Rectal smooth muscle tissue (tissue), 1 donor: ENCODE measurements around the gene ENPP7.

Experiments used
- H3K27ac ChIP-seq: one replicate; pipeline ENCODE4 v1.7.0; 2013; ENCODE audit warnings: low read depth, low read length, inconsistent platforms
- H3K27me3 ChIP-seq: one replicate; pipeline ENCODE4 v1.7.0; 2013; ENCODE audit warnings: low read length; ENCODE audit not compliant: control insufficient read depth, insufficient read depth
- H3K36me3 ChIP-seq: one replicate; pipeline ENCODE4 v1.7.0; 2013; ENCODE audit warnings: low read length; ENCODE audit not compliant: control insufficient read depth, insufficient read depth
- H3K4me1 ChIP-seq: one replicate; pipeline ENCODE4 v1.7.0; 2013; ENCODE audit warnings: low read length; ENCODE audit not compliant: control insufficient read depth, insufficient read depth
- H3K4me3 ChIP-seq: one replicate; pipeline ENCODE4 v1.7.0; 2013; ENCODE audit warnings: low read length
- H3K9ac ChIP-seq: one replicate; pipeline ENCODE4 v1.7.0; 2013; ENCODE audit warnings: low read length

ENPP7 gene

DNA sequence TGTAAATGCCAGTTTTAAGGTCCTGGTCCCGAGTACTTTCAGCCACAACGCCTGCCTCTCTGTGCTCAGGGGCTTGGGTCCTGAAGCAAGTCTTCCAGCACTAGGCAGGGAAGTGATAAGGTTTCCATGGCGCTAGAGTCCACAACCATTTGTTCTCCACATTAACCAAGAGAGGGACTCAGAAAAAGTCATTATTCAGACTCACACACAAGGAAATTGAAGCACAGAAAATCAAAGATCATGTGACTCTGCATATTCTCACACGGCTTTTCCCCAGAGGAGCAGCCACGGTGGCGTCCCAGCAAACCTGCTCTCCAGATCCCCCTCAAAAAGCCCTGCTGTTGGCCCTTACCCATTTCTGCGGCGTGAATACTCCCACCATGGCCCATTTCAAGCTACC, 9.7 kb downstream of the ENPP7 start:
- Histone ChIP-seq H3K4me1 (no peaks in the 10 kb centered on the region), H3K27me3 (peaks cover 15% of the 10 kb centered on the region), H3K9ac (no peak overlapping the region), H3K27ac (no peak overlapping the region), H3K36me3 (no peaks in the 10 kb centered on the region), H3K4me3 (no peak overlapping the region)

DNA sequence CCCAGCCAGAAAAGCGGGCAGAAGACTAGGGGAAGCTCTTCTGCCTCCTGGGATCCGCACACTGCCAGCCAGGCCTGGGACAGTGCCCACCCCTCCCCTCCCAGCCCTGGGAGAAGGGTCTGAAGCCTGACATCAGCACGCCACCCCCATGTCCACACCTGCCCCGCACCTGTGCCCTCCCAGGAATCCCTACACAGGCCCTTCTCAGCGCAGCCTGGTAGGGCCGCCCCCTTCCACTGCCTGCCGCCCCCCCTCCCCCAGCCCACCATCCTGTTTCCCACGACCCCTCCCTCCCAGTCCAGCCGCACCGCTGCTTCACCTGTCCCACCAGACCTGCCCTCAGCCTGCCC, 10.6 kb downstream of the ENPP7 start:
- H3K9ac ChIP-seq = no peak overlapping the region
- H3K4me1 ChIP-seq = no peaks in the 10 kb centered on the region
- H3K27ac ChIP-seq = no peak overlapping the region
- H3K36me3 ChIP-seq = no peaks in the 10 kb centered on the region
- H3K27me3 ChIP-seq = peaks cover 18% of the 10 kb centered on the region
- no peak overlapping the region for H3K4me3 ChIP-seq

DNA sequence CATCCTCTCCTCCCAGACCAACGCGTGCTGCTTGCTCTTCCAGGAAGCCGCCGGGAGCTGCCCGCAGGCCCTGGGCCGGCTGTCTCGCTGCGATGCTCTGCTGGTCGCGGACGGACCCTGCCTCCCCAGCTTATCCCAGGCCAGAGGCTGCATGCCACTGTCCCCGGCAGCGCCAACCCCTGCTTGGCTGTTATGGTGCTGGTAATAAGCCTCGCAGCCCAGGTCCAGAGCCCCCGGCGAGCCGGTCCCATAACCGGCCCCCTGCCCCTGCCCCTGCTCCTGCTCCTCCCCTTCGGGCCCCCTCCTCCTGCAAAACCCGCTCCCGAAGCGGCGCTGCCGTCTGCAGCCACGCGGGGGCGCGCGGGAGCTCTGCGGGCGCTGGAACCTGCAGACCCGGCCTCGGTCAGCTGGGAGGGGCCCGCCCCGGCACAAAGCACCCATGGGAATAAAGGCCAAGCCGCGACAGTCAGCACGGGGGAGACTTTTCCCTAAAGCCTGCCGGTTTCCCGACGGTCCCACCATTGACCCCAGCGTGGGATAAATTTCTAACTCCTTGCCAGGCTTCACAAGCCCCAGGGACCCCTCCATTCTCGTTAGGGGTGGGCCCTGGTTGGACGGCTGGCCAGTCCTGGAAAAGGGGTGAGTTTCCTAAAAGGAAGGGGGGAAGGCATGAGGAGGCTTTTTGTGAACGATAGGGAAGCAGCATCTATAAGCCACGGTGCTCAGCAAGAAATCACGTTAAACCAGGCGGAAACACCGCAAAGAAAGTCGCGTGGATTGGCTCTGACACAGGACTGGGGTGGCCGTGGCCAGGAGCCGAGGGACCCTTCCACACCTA, 11.2 kb downstream of the ENPP7 start:
- Histone ChIP-seq H3K27ac (no peak overlapping the region), H3K27me3 (peaks cover 24% of the 10 kb centered on the region)

DNA sequence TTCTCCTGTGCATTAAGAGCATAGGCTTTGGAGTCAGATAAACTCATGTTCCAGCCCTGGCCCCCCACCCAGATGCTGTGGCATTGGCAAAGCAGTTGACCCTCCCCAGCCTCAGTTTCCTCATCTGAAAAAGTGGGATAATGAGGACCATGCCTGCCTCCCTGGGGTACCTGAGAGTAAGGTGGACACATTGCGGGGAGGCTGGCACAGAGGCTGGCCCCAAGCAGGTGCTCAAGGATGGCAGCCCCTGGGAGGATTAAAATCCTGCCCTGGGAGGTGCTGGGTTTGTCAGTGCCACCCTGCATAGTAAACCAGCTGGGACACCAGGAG, 11.8 kb downstream of the ENPP7 start:
- Histone ChIP-seq H3K4me1 (no peaks in the 10 kb centered on the region), H3K27ac (no peak overlapping the region), H3K9ac (no peak overlapping the region), H3K4me3 (no peak overlapping the region), H3K27me3 (peaks cover 30% of the 10 kb centered on the region), H3K36me3 (no peaks in the 10 kb centered on the region)

More for the DNA sequence above, 11.2 kb downstream of the ENPP7 start:
- Histone ChIP-seq H3K36me3 (no peaks in the 10 kb centered on the region), H3K4me1 (no peaks in the 10 kb centered on the region), H3K4me3 (no peak overlapping the region), H3K9ac (no peak overlapping the region)

DNA sequence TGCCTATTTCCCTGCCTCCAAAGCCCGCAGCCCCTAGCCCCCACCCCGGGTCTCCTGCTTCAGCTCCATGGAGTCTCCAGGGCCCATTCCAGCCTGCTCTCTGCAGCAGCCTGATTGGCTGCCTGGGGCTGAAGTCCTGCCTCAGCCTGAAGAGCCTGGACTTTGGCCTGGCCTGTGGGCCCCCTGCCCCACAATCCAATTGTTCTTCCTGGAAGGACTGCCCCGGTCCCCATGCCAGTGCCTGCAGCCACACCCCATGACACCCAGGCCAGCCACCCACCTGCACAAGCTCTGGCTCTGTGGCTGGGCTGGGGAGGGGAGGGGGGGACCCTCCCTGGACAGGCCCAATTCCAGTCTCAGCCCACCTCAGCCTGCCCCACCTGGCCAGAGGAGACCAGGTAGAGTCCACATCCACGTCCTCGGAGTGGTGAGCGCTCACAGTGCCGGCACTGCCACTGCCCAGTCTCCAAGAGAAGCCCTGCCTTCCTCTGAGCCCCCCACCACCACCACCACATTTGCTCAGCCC, 12.3 kb downstream of the ENPP7 start:
- Histone ChIP-seq H3K27ac (no peak overlapping the region), H3K36me3 (no peaks in the 10 kb centered on the region), H3K9ac (no peak overlapping the region), H3K27me3 (peaks cover 31% of the 10 kb centered on the region), H3K4me1 (no peaks in the 10 kb centered on the region), H3K4me3 (no peak overlapping the region)

DNA sequence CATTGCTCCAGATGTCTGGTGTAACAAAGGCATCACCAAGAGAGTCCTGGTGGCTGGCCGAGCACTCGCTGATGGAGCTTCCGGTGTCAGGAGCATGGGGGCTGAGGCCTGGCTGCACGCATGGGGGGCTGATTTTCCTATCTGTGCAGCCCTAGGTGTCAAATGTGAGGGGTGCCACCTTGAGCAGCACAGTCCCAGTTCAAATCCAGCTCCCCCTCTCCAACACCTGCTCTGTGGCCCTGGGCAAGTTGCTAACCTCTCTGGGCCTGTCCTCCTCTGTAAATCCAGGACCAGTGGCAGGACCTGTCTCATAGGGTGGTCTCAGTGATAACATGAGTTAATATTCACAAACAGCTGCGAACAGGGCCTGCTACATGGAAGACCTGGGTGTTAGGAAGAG, 12.9 kb downstream of the ENPP7 start:
- Histone ChIP-seq H3K36me3 (no peaks in the 10 kb centered on the region), H3K9ac (no peak overlapping the region), H3K27me3 (peaks cover 35% of the 10 kb centered on the region), H3K27ac (no peak overlapping the region), H3K4me1 (no peaks in the 10 kb centered on the region), H3K4me3 (no peak overlapping the region)

DNA sequence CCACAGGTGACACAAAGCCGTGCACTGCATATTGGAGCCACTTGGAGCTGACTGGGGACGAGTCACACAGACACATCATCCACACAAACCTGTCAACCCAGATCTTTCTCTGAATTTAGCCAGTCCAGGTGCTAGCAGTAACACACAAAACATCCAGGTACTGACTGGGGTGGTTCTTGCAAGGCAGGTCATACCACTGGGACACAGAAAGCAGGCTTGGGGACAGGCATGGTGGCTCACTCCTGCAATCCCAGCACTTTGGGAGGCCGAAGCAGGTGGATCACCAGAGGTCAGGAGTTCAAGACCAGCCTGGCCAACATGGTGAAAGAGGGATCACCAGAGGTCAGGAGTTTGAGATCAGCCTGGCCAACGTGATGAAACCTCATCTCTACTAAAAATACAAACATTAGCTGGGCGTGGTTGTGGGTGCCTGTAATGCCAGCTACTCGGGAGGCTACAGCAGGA, 14.9 kb downstream of the ENPP7 start:
- H3K4me3 ChIP-seq = no peak overlapping the region
- H3K27me3 ChIP-seq = peaks cover 36% of the 10 kb centered on the region

DNA sequence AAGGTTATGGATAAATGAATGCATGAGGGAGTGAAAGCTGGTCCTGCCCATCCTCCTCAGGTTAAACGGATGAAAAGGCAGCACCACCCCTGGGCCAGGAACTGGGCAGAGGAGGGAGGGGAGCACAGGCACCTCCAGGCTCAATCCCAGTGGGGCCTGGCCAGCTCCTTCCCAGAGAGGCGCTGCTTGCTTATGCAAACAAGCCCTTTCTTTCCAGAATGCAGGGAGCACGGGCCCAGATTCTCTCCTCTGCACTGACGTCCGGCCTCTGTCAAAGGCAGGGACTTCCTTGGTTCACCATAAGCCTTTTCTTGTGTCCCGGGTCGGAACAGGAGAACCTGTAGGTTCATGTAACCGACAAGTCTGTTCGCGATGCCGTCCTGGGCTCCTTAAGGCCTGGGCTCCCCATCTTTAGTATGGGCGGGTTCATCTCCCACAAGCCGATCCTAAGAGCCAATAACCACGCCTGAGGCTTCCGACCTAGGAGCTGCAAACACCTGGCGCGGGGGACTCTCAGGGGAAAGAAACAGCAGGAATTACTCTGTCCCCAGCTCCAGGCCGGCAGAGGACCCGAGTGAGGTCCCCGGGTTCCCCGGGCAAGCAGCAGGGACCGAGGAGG, 16.3 kb downstream of the ENPP7 start:
- no peak overlapping the region for H3K9ac ChIP-seq
- H3K36me3 ChIP-seq = no peaks in the 10 kb centered on the region
- H3K27ac ChIP-seq = no peak overlapping the region
- no peaks in the 10 kb centered on the region for H3K4me1 ChIP-seq
- H3K27me3 ChIP-seq = peaks cover 39% of the 10 kb centered on the region
- H3K4me3 ChIP-seq = no peak overlapping the region

More for the DNA sequence above, 14.9 kb downstream of the ENPP7 start:
- H3K36me3 ChIP-seq = no peaks in the 10 kb centered on the region
- no peak overlapping the region for H3K27ac ChIP-seq
- no peaks in the 10 kb centered on the region for H3K4me1 ChIP-seq
- no peak overlapping the region for H3K9ac ChIP-seq

DNA sequence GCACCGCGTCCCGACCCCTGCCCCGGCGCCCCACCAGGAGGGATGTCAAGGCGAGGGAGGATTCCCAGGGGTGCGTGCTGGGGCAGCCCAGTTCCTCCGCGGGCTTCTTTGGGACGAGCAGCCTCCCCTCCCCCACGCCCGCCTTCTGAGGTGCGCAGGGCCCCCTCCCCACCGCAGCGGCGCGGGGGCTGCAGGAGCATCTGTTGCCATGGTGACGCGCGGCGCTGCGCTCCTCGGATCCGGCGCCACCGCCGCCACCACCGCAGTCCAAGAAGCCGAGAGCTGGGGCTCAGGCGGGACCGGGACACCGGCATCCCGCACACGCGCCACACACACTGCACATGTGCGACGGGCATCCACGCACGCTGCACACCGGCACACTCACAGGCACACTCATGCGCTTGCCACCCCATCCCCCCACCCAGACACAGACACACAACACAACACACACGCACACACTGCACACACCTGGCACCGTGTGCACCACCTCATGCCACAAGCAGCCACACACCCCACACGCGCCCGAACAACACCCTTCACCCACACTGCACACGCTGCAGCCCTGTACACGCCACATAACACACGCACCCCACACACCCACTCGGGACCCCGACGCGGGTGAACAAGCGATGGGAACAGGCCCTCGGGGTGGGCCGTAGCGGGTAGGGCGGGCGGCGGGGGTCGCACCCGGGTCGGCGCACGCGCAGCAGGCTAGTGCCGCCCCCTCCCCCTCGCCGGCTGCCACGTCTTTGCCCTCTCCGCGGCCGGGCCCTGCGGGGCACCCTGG, 17.0 kb downstream of the ENPP7 start:
- Histone ChIP-seq H3K27me3 (peaks cover 35% of the 10 kb centered on the region), H3K36me3 (no peaks in the 10 kb centered on the region), H3K9ac (no peak overlapping the region), H3K4me1 (no peaks in the 10 kb centered on the region), H3K4me3 (peak overlapping the region; percentile 8), H3K27ac (no peak overlapping the region)

DNA sequence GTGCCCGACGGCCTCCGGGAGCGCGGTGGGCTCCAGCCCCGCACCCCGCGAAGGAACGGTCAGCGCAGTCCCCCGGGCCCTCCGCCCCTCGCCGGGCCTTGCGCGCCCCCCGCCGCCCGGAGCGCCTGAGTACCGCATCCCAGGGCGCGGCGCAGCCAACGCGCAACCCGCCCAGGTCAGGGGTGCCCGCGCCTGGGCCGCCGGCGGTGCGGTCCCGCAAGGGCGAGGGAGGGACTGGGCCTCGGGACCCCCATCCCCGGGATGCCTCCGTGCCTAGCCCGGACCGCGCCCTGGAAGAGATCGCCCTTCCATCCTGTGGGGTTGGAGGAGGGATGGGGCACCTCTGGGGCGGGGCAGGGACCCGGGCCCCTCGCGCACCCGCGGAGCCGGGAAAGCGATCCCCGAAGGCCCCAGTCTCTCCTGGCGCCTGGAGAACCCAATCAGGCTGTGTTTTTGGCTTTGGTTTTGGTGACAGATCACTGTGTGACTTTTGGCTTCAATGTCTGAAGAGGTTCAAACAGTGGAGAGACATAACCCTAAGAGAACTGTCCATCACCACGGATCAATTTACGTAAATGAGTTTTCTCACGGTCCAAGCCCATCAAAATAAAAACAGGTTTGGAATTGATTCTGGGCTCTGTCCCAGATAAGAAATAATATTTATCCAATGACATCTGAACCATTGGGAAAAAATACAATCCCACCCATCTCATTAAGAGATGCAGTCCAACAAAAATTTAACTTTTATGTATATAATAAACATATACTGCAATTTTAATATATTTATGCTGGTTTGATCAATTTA, 17.8 kb downstream of the ENPP7 start:
- Histone ChIP-seq H3K27me3 (peaks cover 31% of the 10 kb centered on the region), H3K4me3 (no peak overlapping the region), H3K9ac (no peak overlapping the region), H3K4me1 (no peaks in the 10 kb centered on the region), H3K27ac (no peak overlapping the region), H3K36me3 (no peaks in the 10 kb centered on the region)

DNA sequence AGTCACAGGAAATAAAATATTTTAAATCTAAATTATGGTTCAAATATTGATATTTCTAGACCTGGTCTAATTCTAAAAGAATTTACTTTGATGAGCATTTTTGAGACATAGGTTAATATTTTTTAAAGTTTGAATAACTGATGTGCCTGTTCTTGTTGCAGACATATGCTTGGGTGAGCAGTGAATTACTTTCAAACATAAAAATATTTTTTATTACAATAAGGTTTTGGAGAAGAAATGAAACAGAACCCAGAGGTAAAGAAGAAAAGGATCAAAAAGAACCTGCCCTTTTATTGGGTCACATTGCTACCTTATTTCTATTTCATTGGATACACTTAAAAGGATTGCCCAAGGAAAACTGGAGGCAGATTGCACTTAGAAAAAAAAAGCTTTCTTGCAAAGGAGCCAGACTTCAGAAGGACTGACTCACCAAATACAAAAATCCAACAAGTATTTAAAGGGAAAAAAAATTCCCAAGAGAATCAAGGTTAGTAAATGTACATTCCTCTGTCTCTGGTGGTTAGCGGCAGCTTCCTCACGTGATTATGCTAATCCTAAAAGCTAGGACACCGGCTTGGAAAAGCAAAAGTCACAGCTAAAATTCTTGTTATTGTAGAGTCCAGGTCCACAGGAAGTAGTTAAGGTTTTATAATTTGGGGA, 18.5 kb downstream of the ENPP7 start:
- Histone ChIP-seq H3K27ac (no peak overlapping the region), H3K36me3 (no peaks in the 10 kb centered on the region), H3K4me1 (no peaks in the 10 kb centered on the region), H3K27me3 (peaks cover 31% of the 10 kb centered on the region), H3K9ac (no peak overlapping the region), H3K4me3 (no peak overlapping the region)
